KMS-11 (cell line): Measurements from ENCODE around the gene CC2D1A.

ENCODE experiments used
- H2AFZ ChIP-seq: fragments of 200-600 bp; sonication (generic); 2 replicates; pipeline ENCODE4 v1.6.1; 2016; ENCODE audit warnings: antibody characterized with exemption, mixed run types, low read depth
- H3K27ac ChIP-seq: fragments of 200-600 bp; sonication (generic); 2 replicates; pipeline ENCODE4 v1.6.1; 2016; ENCODE audit warnings: mild to moderate bottlenecking, mixed run types
- H3K27me3 ChIP-seq: fragments of 200-600 bp; sonication (generic); 2 replicates; pipeline ENCODE4 v1.6.1; 2017; ENCODE audit warnings: mild to moderate bottlenecking, low read depth, mixed run types, moderate library complexity; ENCODE audit not compliant: insufficient read depth
- H3K36me3 ChIP-seq: fragments of 200-600 bp; sonication (generic); 2 replicates; pipeline ENCODE4 v1.6.1; 2017; ENCODE audit warnings: mild to moderate bottlenecking, mixed run types; ENCODE audit not compliant: insufficient read depth
- H3K4me1 ChIP-seq: fragments of 200-600 bp; sonication (generic); 2 replicates; pipeline ENCODE4 v1.6.1; 2016; ENCODE audit warnings: mild to moderate bottlenecking, low read depth, mixed run types; ENCODE audit not compliant: poor library complexity, severe bottlenecking
- H3K4me2 ChIP-seq: fragments of 200-600 bp; sonication (generic); 2 replicates; pipeline ENCODE4 v1.7.0; 2016; ENCODE audit warnings: mild to moderate bottlenecking, mixed run types
- H3K4me3 ChIP-seq: fragments of 200-600 bp; sonication (generic); IDR thresholded peaks from 2 replicates; pipeline ENCODE4 v1.6.1; 2017; ENCODE audit warnings: low read depth, low read length, mixed read lengths; ENCODE audit not compliant: insufficient read depth
- H3K79me2 ChIP-seq: fragments of 200-600 bp; sonication (generic); 2 replicates; pipeline ENCODE4 v1.6.1; 2016; ENCODE audit warnings: low read depth, mixed run types; ENCODE audit not compliant: insufficient read depth
- H3K9ac ChIP-seq: fragments of 200-600 bp; sonication (generic); 2 replicates; pipeline ENCODE4 v1.6.1; 2016; ENCODE audit warnings: mild to moderate bottlenecking, mixed run types
- H4K20me1 ChIP-seq: fragments of 200-600 bp; sonication (generic); 2 replicates; pipeline ENCODE4 v1.6.1; 2016; ENCODE audit warnings: mild to moderate bottlenecking, mixed run types; ENCODE audit not compliant: insufficient read depth
- CTCF ChIP-seq: fragments of 200-600 bp; sonication (generic); conservative IDR thresholded peaks from 2 replicates; pipeline ENCODE4 v1.6.1; 2017; ENCODE audit warnings: low read depth, mild to moderate bottlenecking, antibody characterized with exemption, low read length, moderate library complexity, mixed read lengths

CC2D1A gene

DNA sequence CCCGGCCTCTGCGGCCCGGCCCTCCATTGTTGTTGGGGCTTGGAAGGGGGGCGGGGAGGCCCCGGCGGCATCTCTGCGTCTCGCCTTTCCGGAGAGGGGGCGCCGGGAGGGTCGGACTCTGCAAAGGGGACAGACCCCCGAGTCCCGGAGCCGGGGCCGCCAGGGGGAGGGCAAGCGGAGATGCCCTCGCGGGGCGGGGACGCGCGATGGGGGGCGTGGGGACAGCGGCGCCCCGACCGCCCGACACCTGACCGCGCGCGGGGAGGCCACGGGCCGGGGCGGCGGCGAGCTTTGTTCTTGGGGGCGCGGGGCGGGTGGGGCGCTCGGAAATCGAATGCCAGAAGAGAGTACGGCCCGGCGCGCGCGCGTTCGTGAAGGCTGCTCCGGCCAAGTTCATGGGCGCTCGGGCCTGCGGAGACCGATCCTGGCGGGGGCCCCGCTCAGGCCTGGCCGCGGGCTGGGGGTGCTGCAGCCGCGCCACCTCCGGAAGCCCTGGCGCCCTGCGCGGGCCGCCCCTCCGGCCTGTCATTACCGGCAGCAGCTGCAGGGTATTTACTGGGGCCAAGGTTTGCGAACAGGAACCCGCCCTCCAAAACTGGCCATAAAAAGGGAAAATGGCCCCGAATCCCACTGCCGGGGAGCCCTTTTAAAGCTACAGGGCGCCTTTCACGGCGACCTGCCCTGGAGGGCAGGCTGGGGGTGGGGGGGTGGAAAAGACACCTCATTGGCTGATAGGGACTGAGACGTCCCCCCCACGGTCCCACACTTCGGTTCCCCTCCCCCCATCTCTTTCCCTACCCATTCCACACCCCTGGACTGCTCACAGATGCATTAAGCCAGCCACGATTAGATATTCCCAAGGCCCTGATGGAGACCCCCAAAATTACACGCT is 40.2 kb upstream of the CC2D1A start:
- Histone ChIP-seq H3K27ac (no peak overlapping the region), H3K4me3 (no peak overlapping the region), H2AFZ (no peak overlapping the region), H3K9ac (no peak overlapping the region), H3K4me2 (no peak overlapping the region), H3K36me3 (no peaks in the 10 kb centered on the region), H4K20me1 (no peaks in the 10 kb centered on the region), H3K4me1 (peaks cover 9% of the 10 kb centered on the region), H3K79me2 (no peaks in the 10 kb centered on the region), H3K27me3 (peaks cover 47% of the 10 kb centered on the region)
- no peak for TF ChIP-seq CTCF

GRCh38 chr19:13866463-13867046 is 39.4 kb upstream of the CC2D1A start:
- no peak for TF ChIP-seq CTCF
- no peaks in the 10 kb centered on the region for H4K20me1 ChIP-seq
- no peak overlapping the region for H3K9ac ChIP-seq
- H3K27ac ChIP-seq = no peak overlapping the region
- H3K4me1 ChIP-seq = peaks cover 6% of the 10 kb centered on the region
- H2AFZ ChIP-seq = no peak overlapping the region
- H3K4me2 ChIP-seq = no peak overlapping the region
- no peaks in the 10 kb centered on the region for H3K36me3 ChIP-seq
- peaks cover 47% of the 10 kb centered on the region for H3K27me3 ChIP-seq
- H3K79me2 ChIP-seq = no peaks in the 10 kb centered on the region
- no peak overlapping the region for H3K4me3 ChIP-seq

DNA sequence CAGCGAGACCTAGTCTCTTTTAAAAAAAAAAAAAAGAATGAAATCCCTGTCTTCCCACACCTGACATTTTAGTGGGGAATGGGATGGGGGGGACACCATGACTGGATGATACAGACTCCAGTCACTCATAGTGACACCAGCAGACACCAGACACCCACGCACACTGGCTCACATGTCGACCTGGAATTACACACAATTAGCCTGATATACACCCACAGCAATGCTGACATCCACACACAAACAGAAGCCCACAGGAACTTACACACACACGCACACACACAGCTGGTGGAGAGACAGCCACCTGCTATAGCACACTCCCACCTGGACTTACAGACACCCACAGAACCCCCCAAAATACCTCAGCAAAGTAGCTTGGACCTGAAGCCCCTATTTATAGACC is 37.3 kb upstream of the CC2D1A start:
- peaks cover 45% of the 10 kb centered on the region for H3K27me3 ChIP-seq
- no peak for TF ChIP-seq CTCF
- no peaks in the 10 kb centered on the region for H3K79me2 ChIP-seq
- no peak overlapping the region for H2AFZ ChIP-seq
- H3K36me3 ChIP-seq = no peaks in the 10 kb centered on the region
- no peak overlapping the region for H3K4me2 ChIP-seq
- H3K27ac ChIP-seq = no peak overlapping the region
- H3K4me1 ChIP-seq = no peaks in the 10 kb centered on the region
- no peak overlapping the region for H3K4me3 ChIP-seq
- H3K9ac ChIP-seq = no peak overlapping the region
- H4K20me1 ChIP-seq = no peaks in the 10 kb centered on the region

- Histone ChIP-seq H2AFZ (no peak overlapping the region), H3K36me3 (no peaks in the 10 kb centered on the region), H3K27ac (no peak overlapping the region), H3K9ac (no peak overlapping the region), H4K20me1 (no peaks in the 10 kb centered on the region), H3K4me2 (no peak overlapping the region), H3K79me2 (no peaks in the 10 kb centered on the region), H3K4me3 (no peak overlapping the region), H3K27me3 (peaks cover 39% of the 10 kb centered on the region), H3K4me1 (no peaks in the 10 kb centered on the region)
- TF ChIP-seq CTCF = no peak
Observed at GRCh38 chr19:13869281-13869680, 36.7 kb upstream of the CC2D1A start.
